Neural progenitor cell (in vitro differentiated cells): ENCODE results near the gene TMEM45A. TPM values are rescaled to one million over a fixed set of nuclear protein-coding genes. Genes with fewer than 3 reads are reported as not detected.
"Not testable (repeated sequence)": the region's sequence is repeated elsewhere in the genome, so short reads cannot be mapped to it uniquely, and the experiment has no call there.

Experiments used
- DNase-seq: peaks from one replicate; pipeline ENCODE4 v3.0.0-alpha.2; 2016; ENCODE audit warnings: low spot score
- H2AFZ ChIP-seq: fragments of 200-600 bp; sonication (generic); replicated peaks from 2 replicates; pipeline ENCODE4 v1.6.1; 2016; ENCODE audit warnings: antibody characterized with exemption
- H3F3A ChIP-seq: fragments of 200-600 bp; sonication (generic); 2 replicates; pipeline ENCODE4 v1.6.1; 2016; ENCODE audit warnings: antibody characterized with exemption, low read depth
- H3K27ac ChIP-seq: fragments of 200-600 bp; sonication (generic); 2 replicates; pipeline ENCODE4 v1.5.1; 2016; ENCODE audit warnings: mild to moderate bottlenecking
- H3K27me3 ChIP-seq: fragments of 200-600 bp; sonication (generic); 2 replicates; pipeline ENCODE4 v1.6.1; 2016; ENCODE audit warnings: mild to moderate bottlenecking, moderate library complexity
- H3K36me3 ChIP-seq: fragments of 200-600 bp; sonication (generic); 2 replicates; pipeline ENCODE4 v1.5.1; 2016
- H3K4me1 ChIP-seq: fragments of 200-600 bp; sonication (generic); 2 replicates; pipeline ENCODE4 v1.6.1; 2016; ENCODE audit warnings: mixed run types
- H3K4me2 ChIP-seq: fragments of 200-600 bp; sonication (generic); 2 replicates; pipeline ENCODE4 v1.6.1; 2016
- H3K4me3 ChIP-seq: fragments of 200-600 bp; sonication (generic); 2 replicates; pipeline ENCODE4 v1.5.1; 2016
- H3K79me2 ChIP-seq: fragments of 200-600 bp; sonication (generic); 2 replicates; pipeline ENCODE4 v1.6.1; 2016; ENCODE audit warnings: low read depth
- H3K9ac ChIP-seq: fragments of 200-600 bp; sonication (generic); 2 replicates; pipeline ENCODE4 v1.6.1; 2016
- H3K9me3 ChIP-seq: fragments of 200-600 bp; sonication (generic); 2 replicates; pipeline ENCODE4 v1.5.1; 2016; ENCODE audit warnings: low read depth
- H4K20me1 ChIP-seq: fragments of 200-600 bp; sonication (generic); 2 replicates; pipeline ENCODE4 v1.6.1; 2016; ENCODE audit warnings: low read depth
- H3K27ac Mint-ChIP-seq: 3 replicates; pipeline ENCODE4 v1.8.0; 2021; ENCODE audit warnings: mixed read lengths
- H3K27me3 Mint-ChIP-seq: 2 replicates; pipeline ENCODE4 v1.8.0; 2022; ENCODE audit warnings: low read depth, mild to moderate bottlenecking, inconsistent platforms, moderate library complexity, mixed read lengths; ENCODE audit not compliant: insufficient read depth
- H3K36me3 Mint-ChIP-seq: 3 replicates; pipeline ENCODE4 v1.8.0; 2021; ENCODE audit warnings: mixed read lengths
- H3K4me1 Mint-ChIP-seq: 3 replicates; pipeline ENCODE4 v1.8.0; 2021; ENCODE audit warnings: mixed read lengths
- H3K4me3 Mint-ChIP-seq: 3 replicates; pipeline ENCODE4 v1.8.0; 2021; ENCODE audit warnings: mild to moderate bottlenecking, moderate library complexity, mixed read lengths
- H3K9me3 Mint-ChIP-seq: 3 replicates; pipeline ENCODE4 v1.8.0; 2020; ENCODE audit warnings: mixed read lengths
- CTCF ChIP-seq: fragments of 200-600 bp; sonication (generic); IDR thresholded peaks from 2 replicates; pipeline ENCODE4 v1.5.1; 2017; ENCODE audit warnings: antibody characterized with exemption, mild to moderate bottlenecking
- EZH2 ChIP-seq: fragments of 200-600 bp; sonication (generic); IDR thresholded peaks from 2 replicates; pipeline ENCODE4 v1.6.1; 2017; ENCODE audit warnings: antibody characterized with exemption, mild to moderate bottlenecking, moderate library complexity
- EZH2phosphoT487 ChIP-seq: fragments of 200-600 bp; sonication (generic); IDR thresholded peaks from 2 replicates; pipeline ENCODE4 v1.6.1; 2017; ENCODE audit warnings: antibody characterized with exemption
- total RNA-seq: library from RNA; depleted of rRNA; stranded (reverse); fragments of >200 nt; gene quantifications from 2 replicates; pipeline ENCODE4 v1.2.3, GENCODE V29; 2015; ENCODE audit warnings: low replicate concordance

TMEM45A gene
- total RNA-seq, 1 donor from 2014 or later, result 82.7 TPM

DNA sequence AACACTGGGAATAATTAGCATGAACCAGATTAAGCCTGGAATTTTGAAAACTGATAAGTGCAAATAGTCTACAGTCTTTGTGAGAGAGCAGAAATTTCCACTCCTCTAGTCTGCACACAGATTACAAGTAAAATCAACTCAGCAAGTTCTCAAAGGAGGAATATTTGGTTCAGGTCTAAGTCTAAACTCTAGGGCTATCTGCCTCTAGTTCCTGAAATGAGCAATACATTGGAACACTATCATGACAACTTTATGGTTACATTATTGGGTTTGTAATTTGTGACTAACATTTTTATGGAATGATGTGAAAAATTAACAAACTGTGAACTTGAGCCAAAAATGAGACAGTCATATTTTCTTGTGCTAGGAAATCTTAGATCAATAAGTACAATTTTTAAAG lies 86.2 kb downstream of the TMEM45A start:
- H3K4me1 ChIP-seq, result no peaks in the 10 kb centered on the region
- H3K27ac ChIP-seq, result no peak overlapping the region
- Mint-ChIP-seq H3K36me3 (no peaks in the 10 kb centered on the region), H3K9me3 (no peaks in the 10 kb centered on the region), H3K4me1 (no peaks in the 10 kb centered on the region), H3K27ac (no peak overlapping the region), H3K27me3 (no peaks in the 10 kb centered on the region), H3K4me3 (no peak overlapping the region)
- DNase-seq, result no peak
- TF ChIP-seq CTCF (no peak), EZH2 (no peak), EZH2phosphoT487 (no peak)
- no peaks in the 10 kb centered on the region for H3F3A ChIP-seq
- no peaks in the 10 kb centered on the region for H3K27me3 ChIP-seq
- H3K4me3 ChIP-seq, result no peak overlapping the region
- H3K9ac ChIP-seq, result no peak overlapping the region
- H4K20me1 ChIP-seq, result no peaks in the 10 kb centered on the region
- no peaks in the 10 kb centered on the region for H3K36me3 ChIP-seq
- H3K4me2 ChIP-seq, result no peak overlapping the region
- no peaks in the 10 kb centered on the region for H3K9me3 ChIP-seq
- H2AFZ ChIP-seq, result no peak overlapping the region
- no peaks in the 10 kb centered on the region for H3K79me2 ChIP-seq

DNA sequence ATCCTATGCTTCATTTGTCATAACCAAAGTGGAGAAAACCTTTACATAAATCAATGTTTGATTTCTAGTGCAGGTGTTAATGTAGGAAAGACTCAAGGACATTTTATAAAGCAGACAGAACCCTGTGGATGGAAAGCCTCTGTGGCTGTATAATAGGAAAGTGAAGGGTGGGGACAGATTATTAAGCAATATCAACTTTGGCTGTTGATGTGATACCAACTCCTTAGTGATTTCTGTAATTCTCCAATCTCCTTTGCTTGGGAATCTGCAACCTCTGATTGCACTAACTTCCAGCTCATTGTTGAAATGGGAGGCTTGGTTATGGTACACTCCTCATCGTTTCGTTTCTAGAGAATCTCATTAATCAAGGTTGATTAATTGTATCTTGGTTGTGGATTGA lies 87.7 kb downstream of the TMEM45A start:
- H3K27me3 ChIP-seq, result no peaks in the 10 kb centered on the region
- H4K20me1 ChIP-seq, result no peaks in the 10 kb centered on the region
- H3K4me3 ChIP-seq, result no peak overlapping the region
- H3K27me3 Mint-ChIP-seq, result no peaks in the 10 kb centered on the region
- H3K27ac Mint-ChIP-seq, result no peak overlapping the region
- no peak overlapping the region for H3K27ac ChIP-seq
- H3K36me3 ChIP-seq, result no peaks in the 10 kb centered on the region
- no peaks in the 10 kb centered on the region for H3K79me2 ChIP-seq
- no peaks in the 10 kb centered on the region for H3K36me3 Mint-ChIP-seq
- peaks cover 3% of the 10 kb centered on the region for H3K9me3 Mint-ChIP-seq
- H3K4me3 Mint-ChIP-seq, result no peak overlapping the region
- no peaks in the 10 kb centered on the region for H3K4me1 ChIP-seq
- no peaks in the 10 kb centered on the region for H3K4me1 Mint-ChIP-seq
- DNase-seq, result no peak
- no peak overlapping the region for H3K4me2 ChIP-seq
- no peak overlapping the region for H3K9ac ChIP-seq
- TF ChIP-seq EZH2 (no peak), EZH2phosphoT487 (no peak), CTCF (no peak)
- H3F3A ChIP-seq, result no peaks in the 10 kb centered on the region
- H2AFZ ChIP-seq, result no peak overlapping the region
- no peaks in the 10 kb centered on the region for H3K9me3 ChIP-seq

DNA sequence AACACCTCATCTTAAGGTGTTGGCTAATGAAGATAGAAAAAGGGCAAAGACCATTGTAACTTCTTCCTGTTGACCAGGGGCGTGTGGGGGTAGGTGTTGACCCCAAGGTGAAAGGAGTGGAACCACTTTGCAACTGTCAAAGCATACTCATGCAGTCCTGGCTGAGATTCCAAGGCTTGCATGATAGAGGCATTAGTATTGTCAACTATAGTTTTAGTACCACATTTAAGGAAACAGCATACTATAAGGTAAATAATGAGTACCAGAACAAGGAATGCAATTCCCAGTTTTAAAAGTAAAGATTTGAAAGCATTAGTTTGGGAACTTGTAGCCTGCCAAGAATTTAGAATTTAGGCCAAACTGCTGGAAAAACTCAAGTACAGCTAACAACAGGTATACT lies 89.2 kb downstream of the TMEM45A start:
- Mint-ChIP-seq H3K36me3 (no peaks in the 10 kb centered on the region), H3K4me1 (no peaks in the 10 kb centered on the region), H3K9me3 (peaks cover 7% of the 10 kb centered on the region), H3K27ac (no peak overlapping the region), H3K4me3 (no peak overlapping the region), H3K27me3 (peaks cover 3% of the 10 kb centered on the region)
- Histone ChIP-seq H3F3A (no peaks in the 10 kb centered on the region), H3K27me3 (no peaks in the 10 kb centered on the region), H3K36me3 (no peaks in the 10 kb centered on the region), H3K9ac (no peak overlapping the region), H3K9me3 (no peaks in the 10 kb centered on the region), H3K79me2 (no peaks in the 10 kb centered on the region), H3K4me1 (no peaks in the 10 kb centered on the region), H4K20me1 (no peaks in the 10 kb centered on the region), H3K4me2 (no peak overlapping the region), H3K4me3 (no peak overlapping the region), H2AFZ (no peak overlapping the region), H3K27ac (no peak overlapping the region)
- DNase-seq, result no peak
- TF ChIP-seq CTCF (no peak), EZH2phosphoT487 (no peak), EZH2 (no peak)

DNA sequence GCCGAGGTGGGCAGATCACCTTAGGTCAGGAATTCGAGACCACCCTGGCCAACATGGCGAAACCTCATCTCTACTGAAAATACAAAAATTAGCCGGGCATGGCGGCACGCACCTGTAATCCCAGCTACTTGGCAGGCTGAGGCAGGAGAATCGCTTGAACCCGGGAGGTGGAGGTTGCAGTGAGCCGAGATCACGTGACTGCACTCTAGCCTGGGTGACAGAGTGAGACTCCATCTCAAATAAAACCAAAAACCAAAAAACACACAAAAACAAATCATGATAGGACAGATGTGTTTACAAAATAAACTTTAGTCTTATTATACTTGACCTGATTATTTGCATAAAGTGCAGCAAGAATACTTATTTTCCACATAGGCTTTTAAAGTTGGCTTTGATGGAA lies 89.7 kb downstream of the TMEM45A start:
- H3K4me2 ChIP-seq, H3K4me3 ChIP-seq, H3K27ac Mint-ChIP-seq, DNase-seq, H3K9me3 ChIP-seq, H3K4me1 ChIP-seq, H3K9me3 Mint-ChIP-seq, H3K4me3 Mint-ChIP-seq, H2AFZ ChIP-seq, H3K27ac ChIP-seq, H3K4me1 Mint-ChIP-seq, H3F3A ChIP-seq, H3K79me2 ChIP-seq, H3K36me3 Mint-ChIP-seq, H3K27me3 Mint-ChIP-seq, H3K36me3 ChIP-seq, H4K20me1 ChIP-seq, H3K27me3 ChIP-seq, H3K9ac ChIP-seq: not testable (repeated sequence)
